ENCODE results near the gene GTF2H3.
"Not testable (repeated sequence)": the region's sequence is repeated elsewhere in the genome, so short reads cannot be mapped to it uniquely, and the experiment has no call there.

The GTF2H3 gene

GRCh38 chr12:123599721-123600120, 33.9 kb upstream of the GTF2H3 start:
- Histone ChIP-seq H3K27ac (ENCODE audit: insufficient read depth in 1 of 2, low read depth in 1 of 2, low read length in 2 of 2, poor library complexity in 1 of 2, severe bottlenecking in 2 of 2) (no peak overlapping the region), H3K9me3 (ENCODE audit: control extremely low read depth in 1 of 5, control insufficient read depth in 4 of 5, insufficient read depth in 2 of 5, low read depth in 1 of 5, low read length in 4 of 5) (no peaks in the 10 kb centered on the region), H3K36me3 (ENCODE audit: control insufficient read depth in 4 of 4, insufficient read depth in 4 of 4, low read length in 3 of 4) (peaks cover 13 to 42% (median 30%) of the 10 kb centered on the region in 4 experiments), H3K27me3 (replicated peaks in 2 of 5; ENCODE audit: control insufficient read depth in 4 of 5, insufficient read depth in 5 of 5, low read length in 4 of 5) (no peaks in the 10 kb centered on the region), H3K4me1 (ENCODE audit: control extremely low read depth in 1 of 4, control insufficient read depth in 4 of 4, insufficient read depth in 4 of 4, low read length in 3 of 4) (peaks cover 8 to 22% (median 19%) of the 10 kb centered on the region in 4 experiments), H3K4me3 (ENCODE audit: control insufficient read depth in 1 of 7, extremely low read depth in 1 of 7, insufficient read depth in 4 of 7, low read depth in 2 of 7, low read length in 6 of 7) (no peak overlapping the region)
- POLR2A ChIA-PET, result no interaction called here
- WGBS (ENCODE audit: insufficient coverage), result 97% methylated on average over 3 of the region's 7 CpGs
- DNase-seq, result no peak
- CTCF ChIA-PET, result no interaction called here

GRCh38 chr12:123601602-123602489, 31.8 kb upstream of the GTF2H3 start, which contains the start of gene DDX55:
Gene DDX55, plus strand, starts transcription at chr12:123602099. Its CDS starts 50 bp downstream, at chr12:123602149.
- CTCF ChIA-PET, result interaction anchor here (0.7 to 1.8 kb wide), 11 partner anchors 17 to 341 kb away, joined by 3 to 7 read pairs (median 3); partner anchors contain the start of gene RILPL1
- H3K36me3 ChIP-seq (ENCODE audit: control insufficient read depth in 4 of 4, insufficient read depth in 4 of 4, low read length in 3 of 4), result peaks cover 12 to 46% (median 31%) of the 10 kb centered on the region in 4 experiments
- peak; percentile 90 to 92 (median 90) for DNase-seq
- peaks cover 8 to 22% (median 19%) of the 10 kb centered on the region in 4 experiments for H3K4me1 ChIP-seq (ENCODE audit: control extremely low read depth in 1 of 4, control insufficient read depth in 4 of 4, insufficient read depth in 4 of 4, low read length in 3 of 4)
- under 1% methylated on average over 66 of the region's 81 CpGs for WGBS (ENCODE audit: insufficient coverage)
- peak within 1 kb of the TSS; percentile 58 to 83 for H3K27ac ChIP-seq (ENCODE audit: insufficient read depth in 1 of 2, low read depth in 1 of 2, low read length in 2 of 2, poor library complexity in 1 of 2, severe bottlenecking in 2 of 2)
- H3K4me3 ChIP-seq (ENCODE audit: control insufficient read depth in 1 of 7, extremely low read depth in 1 of 7, insufficient read depth in 4 of 7, low read depth in 2 of 7, low read length in 6 of 7), result peak within 1 kb of the TSS; percentile 77 to 99 (median 96)
- H3K27me3 ChIP-seq (replicated peaks in 2 of 5; ENCODE audit: control insufficient read depth in 4 of 5, insufficient read depth in 5 of 5, low read length in 4 of 5), result no peaks in the 10 kb centered on the region
- POLR2A ChIA-PET, result interaction anchor here (0.6 to 0.7 kb wide), 2 partner anchors 93 to 333 kb away, joined by 3 to 4 read pairs; no protein-coding TSS in a partner anchor
- no peaks in the 10 kb centered on the region for H3K9me3 ChIP-seq (ENCODE audit: control extremely low read depth in 1 of 5, control insufficient read depth in 4 of 5, insufficient read depth in 2 of 5, low read depth in 1 of 5, low read length in 4 of 5)

- ChIA-PET CTCF (interaction anchor here (0.7 to 1.8 kb wide), 10 partner anchors 16 to 342 kb away, joined by 3 to 7 read pairs (median 4); partner anchors contain the start of gene RILPL1), POLR2A (interaction anchor here (0.6 kb wide), 1 partner anchor 94 kb away, joined by 3 read pairs; no protein-coding TSS in a partner anchor)
- DNase-seq, result no peak
- Histone ChIP-seq H3K9me3 (ENCODE audit: control extremely low read depth in 1 of 5, control insufficient read depth in 4 of 5, insufficient read depth in 2 of 5, low read depth in 1 of 5, low read length in 4 of 5) (no peaks in the 10 kb centered on the region), H3K4me3 (ENCODE audit: control insufficient read depth in 1 of 7, extremely low read depth in 1 of 7, insufficient read depth in 4 of 7, low read depth in 2 of 7, low read length in 6 of 7) (peak overlapping the region; percentile 77 to 99 (median 96)), H3K27me3 (replicated peaks in 2 of 5; ENCODE audit: control insufficient read depth in 4 of 5, insufficient read depth in 5 of 5, low read length in 4 of 5) (no peaks in the 10 kb centered on the region), H3K36me3 (ENCODE audit: control insufficient read depth in 4 of 4, insufficient read depth in 4 of 4, low read length in 3 of 4) (peaks cover 6 to 46% (median 29%) of the 10 kb centered on the region in 4 experiments), H3K4me1 (ENCODE audit: control extremely low read depth in 1 of 4, control insufficient read depth in 4 of 4, insufficient read depth in 4 of 4, low read length in 3 of 4) (peaks cover 8 to 22% (median 19%) of the 10 kb centered on the region in 4 experiments), H3K27ac (ENCODE audit: insufficient read depth in 1 of 2, low read depth in 1 of 2, low read length in 2 of 2, poor library complexity in 1 of 2, severe bottlenecking in 2 of 2) (peak overlapping the region; percentile 58 to 83)
- WGBS (ENCODE audit: insufficient coverage), result 12% methylated on average over 7 of the region's 7 CpGs
These were observed 30.9 kb upstream of the GTF2H3 start for GRCh38 chr12:123602651-123603195.

- POLR2A ChIA-PET, result not testable (repeated sequence)
These were observed 30.1 kb upstream of the GTF2H3 start for GRCh38 chr12:123603495-123603894.

GRCh38 chr12:123607756-123608155, 25.9 kb upstream of the GTF2H3 start:
- 100% methylated on average over 4 of the region's 4 CpGs for WGBS (ENCODE audit: insufficient coverage)
- H3K36me3 ChIP-seq (ENCODE audit: control insufficient read depth in 4 of 4, insufficient read depth in 4 of 4, low read length in 3 of 4), result peaks cover 13 to 76% (median 62%) of the 10 kb centered on the region in 4 experiments
- ChIA-PET POLR2A (no interaction called here), CTCF (interaction anchor here (1.0 to 1.6 kb wide), 3 partner anchors 10 to 28 kb away, joined by 3 read pairs; no protein-coding TSS in a partner anchor)
- H3K9me3 ChIP-seq (ENCODE audit: control extremely low read depth in 1 of 5, control insufficient read depth in 4 of 5, insufficient read depth in 2 of 5, low read depth in 1 of 5, low read length in 4 of 5), result no peaks in the 10 kb centered on the region
- H3K4me1 ChIP-seq (ENCODE audit: control extremely low read depth in 1 of 4, control insufficient read depth in 4 of 4, insufficient read depth in 4 of 4, low read length in 3 of 4), result peaks cover 3 to 9% (median 6%) of the 10 kb centered on the region in 4 experiments
- no peak overlapping the region for H3K27ac ChIP-seq (ENCODE audit: insufficient read depth in 1 of 2, low read depth in 1 of 2, low read length in 2 of 2, poor library complexity in 1 of 2, severe bottlenecking in 2 of 2)
- DNase-seq, result no peak
- H3K27me3 ChIP-seq (replicated peaks in 2 of 5; ENCODE audit: control insufficient read depth in 4 of 5, insufficient read depth in 5 of 5, low read length in 4 of 5), result no peaks in the 10 kb centered on the region
- H3K4me3 ChIP-seq (ENCODE audit: control insufficient read depth in 1 of 7, extremely low read depth in 1 of 7, insufficient read depth in 4 of 7, low read depth in 2 of 7, low read length in 6 of 7), result no peak overlapping the region

More at GRCh38 chr12:123603495-123603894, 30.1 kb upstream of the GTF2H3 start:
- DNase-seq; H3K9me3 ChIP-seq (ENCODE audit: control extremely low read depth in 1 of 5, control insufficient read depth in 4 of 5, insufficient read depth in 2 of 5, low read depth in 1 of 5, low read length in 4 of 5); H3K27me3 ChIP-seq (replicated peaks in 2 of 5; ENCODE audit: control insufficient read depth in 4 of 5, insufficient read depth in 5 of 5, low read length in 4 of 5); H3K27ac ChIP-seq (ENCODE audit: insufficient read depth in 1 of 2, low read depth in 1 of 2, low read length in 2 of 2, poor library complexity in 1 of 2, severe bottlenecking in 2 of 2): not testable (repeated sequence)
- Histone ChIP-seq H3K36me3 (ENCODE audit: control insufficient read depth in 4 of 4, insufficient read depth in 4 of 4, low read length in 3 of 4) (peaks cover 7 to 46% (median 33%) of the 10 kb centered on the region in 4 experiments), H3K4me3 (ENCODE audit: control insufficient read depth in 1 of 7, extremely low read depth in 1 of 7, insufficient read depth in 4 of 7, low read depth in 2 of 7, low read length in 6 of 7) (peak overlapping the region in 2 of 7 experiments; percentile 86 to 98), H3K4me1 (ENCODE audit: control extremely low read depth in 1 of 4, control insufficient read depth in 4 of 4, insufficient read depth in 4 of 4, low read length in 3 of 4) (peaks cover 8 to 22% (median 19%) of the 10 kb centered on the region in 4 experiments)
- CTCF ChIA-PET, result interaction anchor here (1.8 kb wide), 1 partner anchor 18 kb away, joined by 7 read pairs; no protein-coding TSS in a partner anchor
- 98% methylated on average over 11 of the region's 11 CpGs for WGBS (ENCODE audit: insufficient coverage)

GRCh38 chr12:123608182-123608581, 25.4 kb upstream of the GTF2H3 start:
- H3K4me3 ChIP-seq (ENCODE audit: control insufficient read depth in 1 of 7, extremely low read depth in 1 of 7, insufficient read depth in 4 of 7, low read depth in 2 of 7, low read length in 6 of 7), result no peak overlapping the region
- POLR2A ChIA-PET, result no interaction called here
- H3K4me1 ChIP-seq (ENCODE audit: control extremely low read depth in 1 of 4, control insufficient read depth in 4 of 4, insufficient read depth in 4 of 4, low read length in 3 of 4), result peaks cover 0 to 5% (median 2%) of the 10 kb centered on the region in 4 experiments
- DNase-seq, result no peak
- CTCF ChIA-PET, result interaction anchor here (1.0 to 1.6 kb wide), 3 partner anchors 10 to 28 kb away, joined by 3 read pairs; no protein-coding TSS in a partner anchor
- no peaks in the 10 kb centered on the region for H3K27me3 ChIP-seq (replicated peaks in 2 of 5; ENCODE audit: control insufficient read depth in 4 of 5, insufficient read depth in 5 of 5, low read length in 4 of 5)
- no peak overlapping the region for H3K27ac ChIP-seq (ENCODE audit: insufficient read depth in 1 of 2, low read depth in 1 of 2, low read length in 2 of 2, poor library complexity in 1 of 2, severe bottlenecking in 2 of 2)
- WGBS (ENCODE audit: insufficient coverage), result 100% methylated on average over 6 of the region's 8 CpGs
- peaks cover 13 to 81% (median 65%) of the 10 kb centered on the region in 4 experiments for H3K36me3 ChIP-seq (ENCODE audit: control insufficient read depth in 4 of 4, insufficient read depth in 4 of 4, low read length in 3 of 4)
- no peaks in the 10 kb centered on the region for H3K9me3 ChIP-seq (ENCODE audit: control extremely low read depth in 1 of 5, control insufficient read depth in 4 of 5, insufficient read depth in 2 of 5, low read depth in 1 of 5, low read length in 4 of 5)
